ENCODE measurements around the gene ADSS2.
"Not testable (repeated sequence)": the region's sequence is repeated elsewhere in the genome, so short reads cannot be mapped to it uniquely, and the experiment has no call there.

The ADSS2 gene

GRCh38 chr1:244451539-244451950 lies at the start of gene ADSS2:
TSS of gene ADSS2 (minus strand) at chr1:244451909. CDS start at chr1:244451817, 92 bp downstream.
- DNase-seq (ENCODE audit: low read depth in 4 of 4, low spot score in 1 of 4): no peak

GRCh38 chr1:244500515-244500914 lies 48.8 kb upstream of the ADSS2 start:
- not testable (repeated sequence) for DNase-seq (ENCODE audit: low read depth in 4 of 4, low spot score in 1 of 4)

- DNase-seq (ENCODE audit: low read depth in 4 of 4, low spot score in 1 of 4): not testable (repeated sequence)
Observed at GRCh38 chr1:244499484-244499883, 47.8 kb upstream of the ADSS2 start.

- no peak for DNase-seq (ENCODE audit: low read depth in 4 of 4, low spot score in 1 of 4)
Observed at GRCh38 chr1:244497805-244498204, 46.1 kb upstream of the ADSS2 start.

- DNase-seq (ENCODE audit: low read depth in 4 of 4, low spot score in 1 of 4): no peak
Observed at GRCh38 chr1:244496186-244496585, 44.5 kb upstream of the ADSS2 start.

- no peak for DNase-seq (ENCODE audit: low read depth in 4 of 4, low spot score in 1 of 4)
Observed at GRCh38 chr1:244494653-244495052, 42.9 kb upstream of the ADSS2 start.

GRCh38 chr1:244484971-244485370 lies 33.3 kb upstream of the ADSS2 start:
- not testable (repeated sequence) for DNase-seq (ENCODE audit: low read depth in 4 of 4, low spot score in 1 of 4)

- no peak for DNase-seq (ENCODE audit: low read depth in 4 of 4, low spot score in 1 of 4)
Observed at GRCh38 chr1:244473059-244473605, 21.4 kb upstream of the ADSS2 start.

GRCh38 chr1:244466724-244467123 lies 15.0 kb upstream of the ADSS2 start:
- no peak for DNase-seq (ENCODE audit: low read depth in 4 of 4, low spot score in 1 of 4)

GRCh38 chr1:244461245-244462071 lies 9.7 kb upstream of the ADSS2 start, which contains the start of gene CATSPERE:
TSS of gene CATSPERE (plus strand) at chr1:244461273. CDS start at chr1:244461430, 157 bp downstream.
- DNase-seq (ENCODE audit: low read depth in 4 of 4, low spot score in 1 of 4): peak; percentile 28 to 59 (median 52)

- no peak for DNase-seq (ENCODE audit: low read depth in 4 of 4, low spot score in 1 of 4)
Observed at GRCh38 chr1:244460197-244460596, 8.5 kb upstream of the ADSS2 start.

GRCh38 chr1:244458781-244459180 lies 7.1 kb upstream of the ADSS2 start:
- no peak for DNase-seq (ENCODE audit: low read depth in 4 of 4, low spot score in 1 of 4)

- DNase-seq (ENCODE audit: low read depth in 4 of 4, low spot score in 1 of 4): no peak
Observed at GRCh38 chr1:244456586-244456985, 4.9 kb upstream of the ADSS2 start.

- no peak for DNase-seq (ENCODE audit: low read depth in 4 of 4, low spot score in 1 of 4)
Observed at GRCh38 chr1:244454412-244454811, 2.7 kb upstream of the ADSS2 start.

GRCh38 chr1:244451951-244452795 lies 464 bp upstream of the ADSS2 start:
- peak; percentile 97 to 99 (median 98) for DNase-seq (ENCODE audit: low read depth in 4 of 4, low spot score in 1 of 4)

- DNase-seq (ENCODE audit: low read depth in 4 of 4, low spot score in 1 of 4): peak in 1 of 4 experiments; percentile 40
Observed at GRCh38 chr1:244450597-244451538, 841 bp downstream of the ADSS2 start.

- DNase-seq (ENCODE audit: low read depth in 4 of 4, low spot score in 1 of 4): no peak
Observed at GRCh38 chr1:244449936-244450508, 1.7 kb downstream of the ADSS2 start.

- no peak for DNase-seq (ENCODE audit: low read depth in 4 of 4, low spot score in 1 of 4)
Observed at GRCh38 chr1:244448279-244449036, 3.3 kb downstream of the ADSS2 start.

GRCh38 chr1:244447552-244447951 lies 4.2 kb downstream of the ADSS2 start:
- DNase-seq (ENCODE audit: low read depth in 4 of 4, low spot score in 1 of 4): no peak

All from stimulated activated CD4-positive, alpha-beta T cell treated with anti-CD3 and anti-CD28 coated beads, Interleukin-1b, Interleukin-23, amount 100 ng/mL, for 24 hours (primary cell).